ENCODE measurements around the gene SRRM3.
"Not testable (repeated sequence)": the region's sequence is repeated elsewhere in the genome, so short reads cannot be mapped to it uniquely, and the experiment has no call there.

Gene SRRM3

GRCh38 chr7:76232698-76233097, 31.0 kb downstream of the SRRM3 start:
- DNase-seq = no peak

GRCh38 chr7:76233538-76234281, 32.0 kb downstream of the SRRM3 start:
- peak; percentile 64 for DNase-seq

- no peak for DNase-seq
Observed at GRCh38 chr7:76234282-76234584, 32.5 kb downstream of the SRRM3 start.

- peak; percentile 96 for DNase-seq
Observed at GRCh38 chr7:76234931-76235441, 33.3 kb downstream of the SRRM3 start.

GRCh38 chr7:76236224-76236623, 34.5 kb downstream of the SRRM3 start:
- no peak for DNase-seq

GRCh38 chr7:76238326-76238725, 36.6 kb downstream of the SRRM3 start:
- DNase-seq = peak; percentile 75

GRCh38 chr7:76241141-76241540, 39.4 kb downstream of the SRRM3 start:
- no peak for DNase-seq

- not testable (repeated sequence) for DNase-seq
Observed at GRCh38 chr7:76242517-76243063, 40.9 kb downstream of the SRRM3 start.

- no peak for DNase-seq
Observed at GRCh38 chr7:76244781-76245391, 43.2 kb downstream of the SRRM3 start.

GRCh38 chr7:76246804-76247389, 45.2 kb downstream of the SRRM3 start:
- DNase-seq = no peak

GRCh38 chr7:76247938-76248337, 46.2 kb downstream of the SRRM3 start:
- no peak for DNase-seq

- DNase-seq = no peak
Observed at GRCh38 chr7:76252021-76252420, 50.3 kb downstream of the SRRM3 start.

GRCh38 chr7:76254781-76255180, 53.1 kb downstream of the SRRM3 start:
- no peak for DNase-seq

- DNase-seq = peak; percentile 32
Observed at GRCh38 chr7:76257973-76258372, 56.3 kb downstream of the SRRM3 start.

GRCh38 chr7:76259124-76260093, 57.7 kb downstream of the SRRM3 start:
- DNase-seq = no peak

GRCh38 chr7:76260171-76260703, 58.5 kb downstream of the SRRM3 start:
- DNase-seq = peak; percentile 67

GRCh38 chr7:76261329-76261728, 59.6 kb downstream of the SRRM3 start:
- DNase-seq = no peak

- no peak for DNase-seq
Observed at GRCh38 chr7:76261931-76262330, 60.2 kb downstream of the SRRM3 start.

GRCh38 chr7:76262683-76263402, 61.1 kb downstream of the SRRM3 start:
- peak; percentile 87 for DNase-seq

GRCh38 chr7:76265299-76265698, 63.6 kb downstream of the SRRM3 start:
- DNase-seq = no peak

- no peak for DNase-seq
Observed at GRCh38 chr7:76267107-76267893, 65.6 kb downstream of the SRRM3 start.

Measured in NCI-H82 (cell line).